OCI-LY3 (cell line): ENCODE results near the gene PTGER2.

Experiments used
- CTCF ChIP-seq: fragments of 200-600, 300-600 bp; sonication (generic); IDR thresholded peaks from 2 replicates; pipeline ENCODE4 v1.5.1; 2014; ENCODE audit warnings: antibody characterized with exemption, low read length, low read depth
- EZH2phosphoT487 ChIP-seq: fragments of 200-600 bp; shearing (Covaris generic); IDR thresholded peaks from 2 replicates; pipeline ENCODE4 v1.6.1; 2018; ENCODE audit warnings: antibody characterized with exemption, mixed run types, low read depth

- no peak for TF ChIP-seq CTCF
- TF ChIP-seq EZH2phosphoT487 = no peak
Observed at GRCh38 chr14:52305014-52305413, 9.1 kb upstream of the PTGER2 start.
